Upper lobe of right lung (tissue), 1 donor: ENCODE results near the gene RAB11FIP4. TPM values are rescaled to one million over a fixed set of nuclear protein-coding genes. Genes with fewer than 3 reads are reported as not detected.

ENCODE experiments used
- ATAC-seq: fragments of 200-7000 bp; cut with Tn5 transposase; one replicate; pipeline ENCODE4 v1.9.1; 2020; ENCODE audit warnings: mild to moderate bottlenecking, moderate library complexity
- DNase-seq: peaks from one replicate; pipeline ENCODE4 v3.0.0-alpha.2; 2020
- H3K27ac ChIP-seq: fragments of 200-600 bp; one replicate; pipeline ENCODE4 v1.8.0; 2022
- H3K27me3 ChIP-seq: fragments of 200-600 bp; one replicate; pipeline ENCODE4 v1.8.0; 2022; ENCODE audit warnings: mild to moderate bottlenecking
- H3K36me3 ChIP-seq: fragments of 200-600 bp; one replicate; pipeline ENCODE4 v1.8.0; 2022
- H3K4me1 ChIP-seq: fragments of 200-600 bp; one replicate; pipeline ENCODE4 v1.8.0; 2022
- H3K4me3 ChIP-seq: fragments of 200-600 bp; one replicate; pipeline ENCODE4 v1.8.0; 2022; ENCODE audit warnings: mild to moderate bottlenecking
- H3K9me3 ChIP-seq: fragments of 200-600 bp; one replicate; pipeline ENCODE4 v1.8.0; 2022
- intact Hi-C: fragments of 100-400 bp; cut with DNase I; formaldehyde crosslinking; loops from one replicate; pipeline ENCODE4 v1.11.0; 2022
- total RNA-seq: library from RNA; stranded (reverse); fragmentation: NEBNext Ultra II Directional; extraction: Animal tissue kit (Norgen Biotek cat#: 25700); gene quantifications from one replicate; pipeline ENCODE4 v1.2.1, GENCODE V29; 2021
- TF ChIP-seq, protein P1 (sequence below): fragments of 200-600 bp; IDR thresholded peaks from one replicate; pipeline ENCODE4 v1.8.0; 2022; ENCODE audit warnings: antibody characterized with exemption
- donor health status: DM: no; HTN: yes; CAD: no; lungs with severe emphysema.

The RAB11FIP4 gene
- total RNA-seq, 1 donor from 2014 or later = 13.5 TPM

DNA sequence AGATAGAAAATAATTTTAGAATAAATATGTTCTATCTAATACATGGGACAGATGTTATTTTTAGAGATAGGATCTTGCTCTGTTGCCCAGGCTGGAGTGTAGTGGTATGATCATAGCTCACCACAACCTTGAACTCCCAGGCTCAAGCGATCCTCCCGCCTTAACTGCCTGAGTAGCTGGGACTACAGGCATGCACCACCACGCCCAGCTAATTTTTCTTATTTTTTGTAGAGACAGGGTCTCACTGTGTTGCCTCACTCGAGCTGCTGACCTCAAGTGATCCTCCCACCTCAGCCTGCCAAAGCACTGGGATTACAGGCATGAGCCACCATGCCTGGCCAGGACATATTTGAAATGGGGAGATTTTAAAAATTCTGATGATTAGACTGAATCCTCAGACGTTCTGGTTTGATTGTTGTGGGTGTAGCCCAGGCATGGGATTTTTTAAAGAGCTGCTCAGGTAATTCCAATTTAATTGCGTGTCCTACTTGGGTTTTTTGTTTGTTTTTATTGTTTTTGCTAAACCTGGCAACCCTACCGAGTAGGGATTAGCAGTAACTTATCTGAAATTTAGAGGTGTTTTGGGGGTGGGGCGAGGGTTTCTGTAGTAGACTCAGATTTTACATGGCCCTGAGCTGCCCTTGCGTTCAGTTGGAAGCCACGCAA is 142.9 kb downstream of the RAB11FIP4 start:
- ATAC-seq = no peak
- no peaks in the 10 kb centered on the region for H3K27me3 ChIP-seq
- no peak for DNase-seq
- H3K36me3 ChIP-seq = peaks cover 5% of the 10 kb centered on the region
- H3K9me3 ChIP-seq = no peaks in the 10 kb centered on the region
- H3K27ac ChIP-seq = no peak overlapping the region
- no peaks in the 10 kb centered on the region for H3K4me1 ChIP-seq
- intact Hi-C loops = no loop called here
- TF ChIP-seq, protein P1, sequence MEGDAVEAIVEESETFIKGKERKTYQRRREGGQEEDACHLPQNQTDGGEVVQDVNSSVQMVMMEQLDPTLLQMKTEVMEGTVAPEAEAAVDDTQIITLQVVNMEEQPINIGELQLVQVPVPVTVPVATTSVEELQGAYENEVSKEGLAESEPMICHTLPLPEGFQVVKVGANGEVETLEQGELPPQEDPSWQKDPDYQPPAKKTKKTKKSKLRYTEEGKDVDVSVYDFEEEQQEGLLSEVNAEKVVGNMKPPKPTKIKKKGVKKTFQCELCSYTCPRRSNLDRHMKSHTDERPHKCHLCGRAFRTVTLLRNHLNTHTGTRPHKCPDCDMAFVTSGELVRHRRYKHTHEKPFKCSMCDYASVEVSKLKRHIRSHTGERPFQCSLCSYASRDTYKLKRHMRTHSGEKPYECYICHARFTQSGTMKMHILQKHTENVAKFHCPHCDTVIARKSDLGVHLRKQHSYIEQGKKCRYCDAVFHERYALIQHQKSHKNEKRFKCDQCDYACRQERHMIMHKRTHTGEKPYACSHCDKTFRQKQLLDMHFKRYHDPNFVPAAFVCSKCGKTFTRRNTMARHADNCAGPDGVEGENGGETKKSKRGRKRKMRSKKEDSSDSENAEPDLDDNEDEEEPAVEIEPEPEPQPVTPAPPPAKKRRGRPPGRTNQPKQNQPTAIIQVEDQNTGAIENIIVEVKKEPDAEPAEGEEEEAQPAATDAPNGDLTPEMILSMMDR = no peak
- no peak overlapping the region for H3K4me3 ChIP-seq

DNA sequence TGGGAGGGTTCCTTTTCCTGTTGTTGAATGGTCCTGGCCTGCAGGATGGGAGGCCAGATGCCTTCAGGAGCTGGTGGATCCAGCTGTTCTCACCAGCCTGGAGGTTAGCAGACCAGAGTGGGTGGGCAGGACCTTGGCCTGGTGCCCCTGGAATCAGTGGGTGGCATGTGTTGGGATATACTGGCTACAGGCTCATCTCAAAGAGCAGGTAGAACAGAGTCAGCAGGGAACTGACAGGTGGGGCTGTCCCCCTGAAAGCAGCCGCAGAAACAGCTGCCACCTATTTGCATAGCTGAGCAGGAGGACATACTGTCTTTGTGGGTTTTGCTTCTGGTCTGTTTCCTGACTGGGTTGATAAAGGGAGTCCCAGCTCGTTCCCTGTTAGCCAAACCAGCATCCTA is 144.1 kb downstream of the RAB11FIP4 start:
- intact Hi-C loops = no loop called here
- H3K27me3 ChIP-seq = no peaks in the 10 kb centered on the region
- no peaks in the 10 kb centered on the region for H3K9me3 ChIP-seq
- no peak for ATAC-seq
- peaks cover 5% of the 10 kb centered on the region for H3K36me3 ChIP-seq
- H3K27ac ChIP-seq = no peak overlapping the region
- TF ChIP-seq, protein P1 = no peak
- no peaks in the 10 kb centered on the region for H3K4me1 ChIP-seq
- no peak for DNase-seq
- H3K4me3 ChIP-seq = no peak overlapping the region

DNA sequence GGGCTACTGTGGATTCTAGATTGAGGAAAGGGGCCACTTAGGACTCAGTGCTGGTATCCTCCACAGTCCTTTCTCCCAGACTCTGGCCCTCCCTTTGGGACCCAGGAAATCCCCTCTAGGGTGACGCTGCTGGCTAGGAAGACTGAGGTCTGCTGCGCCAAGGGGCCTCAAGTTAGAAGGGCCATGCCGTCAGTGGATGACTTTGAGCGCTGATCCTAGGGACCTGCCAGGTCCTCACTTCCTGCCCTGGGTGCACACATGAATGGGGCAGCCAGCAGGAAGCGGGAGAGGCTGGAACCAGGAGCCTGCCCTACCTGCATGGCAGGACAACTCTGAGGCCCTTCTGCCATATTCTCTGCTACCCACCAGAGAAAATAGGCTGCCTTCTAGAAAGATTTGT is 145.0 kb downstream of the RAB11FIP4 start:
- DNase-seq (no peak), ATAC-seq (no peak)
- Histone ChIP-seq H3K4me1 (no peaks in the 10 kb centered on the region), H3K36me3 (no peaks in the 10 kb centered on the region), H3K27me3 (no peaks in the 10 kb centered on the region), H3K27ac (no peak overlapping the region), H3K4me3 (no peak overlapping the region), H3K9me3 (no peaks in the 10 kb centered on the region)
- TF ChIP-seq, protein P1 = no peak
- intact Hi-C loops = no loop called here

DNA sequence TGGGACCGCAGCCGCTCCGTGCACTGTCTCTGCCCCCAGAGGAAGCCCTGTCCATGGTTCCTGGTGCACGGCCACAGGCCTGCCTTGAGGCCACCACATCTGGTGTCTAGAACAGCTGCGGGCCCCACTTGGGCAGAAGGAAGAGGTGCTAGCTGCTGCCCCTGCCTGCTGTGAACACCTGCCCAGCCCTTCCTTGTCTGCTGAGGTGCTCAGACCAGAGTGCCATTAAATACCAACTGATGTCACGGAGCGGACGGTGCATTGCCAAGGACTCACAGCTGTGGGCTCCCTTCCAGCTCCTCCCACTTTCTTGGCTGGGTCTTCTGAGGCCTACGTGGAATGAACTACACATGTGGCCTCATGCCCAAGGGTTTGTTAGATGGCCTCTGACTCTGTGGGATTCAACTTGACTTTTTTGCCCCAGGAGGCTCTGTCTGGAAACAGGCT is 146.1 kb downstream of the RAB11FIP4 start:
- Histone ChIP-seq H3K36me3 (no peaks in the 10 kb centered on the region), H3K4me1 (no peaks in the 10 kb centered on the region), H3K9me3 (no peaks in the 10 kb centered on the region), H3K27ac (no peak overlapping the region), H3K27me3 (no peaks in the 10 kb centered on the region), H3K4me3 (no peak overlapping the region)
- TF ChIP-seq, protein P1 = no peak
- intact Hi-C loops = no loop called here
- ATAC-seq = no peak
- DNase-seq = no peak

DNA sequence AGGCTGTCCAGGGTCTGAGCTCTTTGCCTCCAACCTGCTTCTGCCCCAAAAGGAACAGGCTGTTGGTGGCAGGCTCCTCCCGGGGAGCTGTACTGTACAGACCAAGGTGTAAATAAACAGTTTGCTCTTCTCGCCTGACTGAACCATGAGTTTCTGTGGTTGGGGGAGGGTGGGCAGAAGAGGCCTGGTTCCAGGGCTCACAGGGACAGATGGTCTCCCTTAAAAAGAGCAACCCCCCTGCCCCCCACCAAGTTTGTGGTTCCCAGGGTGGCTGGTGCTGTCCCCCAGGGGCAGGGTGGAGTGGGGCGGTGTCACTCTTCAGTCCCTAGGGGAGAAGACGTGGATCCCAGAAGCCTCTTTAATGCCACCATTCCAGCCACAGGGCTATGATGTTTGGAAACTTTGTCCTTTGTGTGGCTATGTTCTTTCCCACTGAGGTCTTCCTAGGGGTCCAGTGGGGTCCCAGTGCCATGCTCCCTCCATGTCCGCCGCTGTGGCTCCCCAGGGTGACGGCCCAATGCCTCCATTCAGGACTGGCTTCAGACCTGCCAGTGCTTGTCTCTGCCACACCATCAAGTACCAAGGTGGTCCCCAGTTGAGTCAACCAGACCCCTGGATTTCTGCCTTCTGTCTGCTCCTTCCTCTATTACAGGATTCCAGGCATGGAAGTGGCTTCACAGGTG is 146.7 kb downstream of the RAB11FIP4 start:
- Histone ChIP-seq H3K4me3 (no peak overlapping the region), H3K36me3 (no peaks in the 10 kb centered on the region), H3K9me3 (no peaks in the 10 kb centered on the region), H3K27ac (no peak overlapping the region), H3K27me3 (no peaks in the 10 kb centered on the region), H3K4me1 (no peaks in the 10 kb centered on the region)
- DNase-seq (no peak), ATAC-seq (no peak)
- TF ChIP-seq, protein P1 = no peak
- intact Hi-C loops = no loop called here
